DOHH2 (cell line): ENCODE measurements around the gene EIF2D.

ENCODE experiments used
- CTCF ChIP-seq: fragments of 200-600 bp; sonication (generic); IDR thresholded peaks from one replicate; pipeline ENCODE4 v1.5.1; 2014; ENCODE audit warnings: antibody characterized with exemption, mild to moderate bottlenecking, low read depth, low read length; ENCODE audit not compliant: poor library complexity, severe bottlenecking
- EZH2phosphoT487 ChIP-seq: fragments of 200-600 bp; sonication (generic); IDR thresholded peaks from 2 replicates; pipeline ENCODE4 v1.6.1; 2017; ENCODE audit warnings: borderline replicate concordance, mild to moderate bottlenecking, antibody characterized with exemption, low read length, moderate library complexity, mixed read lengths

GRCh38 chr1:206568256-206568655 lies 44.0 kb downstream of the EIF2D start:
- no peak for TF ChIP-seq CTCF
- no peak for TF ChIP-seq EZH2phosphoT487
